Ramos (cell line): ENCODE results near the gene MISP3.

Experiments
- in situ Hi-C: fragments of 300-500 bp; cut with MboI; formaldehyde crosslinking; loops from one replicate; pipeline ENCODE4 v1.14.3; 2022; ENCODE audit warnings: low sequenced_read_pairs; ENCODE audit not compliant: unreplicated experiment

MISP3 gene

GRCh38 chr19:14116918-14117578, 44.5 kb downstream of the MISP3 start:
- in situ Hi-C loops, result no loop called here

GRCh38 chr19:14117668-14118164, 45.1 kb downstream of the MISP3 start, which contains the start of gene PRKACA:
Gene PRKACA (minus strand): TSS chr19:14117762. CDS start chr19:14117547, 215 bp downstream.
- in situ Hi-C loops, result no loop called here

GRCh38 chr19:14118165-14119051, 45.8 kb downstream of the MISP3 start:
- in situ Hi-C loops, result no loop called here

GRCh38 chr19:14119146-14119545, 46.6 kb downstream of the MISP3 start:
- in situ Hi-C loops, result no loop called here

- in situ Hi-C loops, result no loop called here
These were observed 47.3 kb downstream of the MISP3 start for GRCh38 chr19:14119644-14120496.

- in situ Hi-C loops, result no loop called here
These were observed 47.9 kb downstream of the MISP3 start for GRCh38 chr19:14120497-14120780.

- in situ Hi-C loops, result no loop called here
These were observed 50.3 kb downstream of the MISP3 start for GRCh38 chr19:14122924-14123323.
